ENCODE measurements around the gene SCLT1.
A peak's percentile ranks its signal among the peaks of the same experiment; 100 is the strongest.
"Not testable (repeated sequence)": the region's sequence is repeated elsewhere in the genome, so short reads cannot be mapped to it uniquely, and the experiment has no call there.

The SCLT1 gene

DNA sequence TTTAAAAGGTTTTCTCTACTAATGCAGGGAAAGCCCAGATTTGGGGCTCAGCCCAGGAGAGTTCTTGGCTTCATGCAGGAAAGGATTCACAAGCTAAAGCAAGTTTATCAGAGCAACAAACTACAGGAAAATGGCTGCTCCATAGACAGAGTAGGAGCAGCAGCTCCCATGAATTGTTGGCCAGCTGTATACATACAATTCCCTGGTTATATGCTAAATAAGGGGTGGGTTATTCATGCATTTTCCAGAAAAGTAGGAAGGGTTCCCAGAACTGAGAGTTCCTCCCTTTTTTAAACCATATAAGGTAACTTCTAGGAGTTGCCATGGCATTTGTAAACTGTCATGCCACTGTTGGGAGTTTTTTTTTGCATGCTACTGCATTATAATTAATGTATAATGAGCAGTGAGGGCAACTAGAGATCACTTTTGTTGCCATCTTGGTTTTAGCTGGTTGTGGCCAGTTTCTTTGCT is 5.2 kb upstream of the SCLT1 start:
- Mint-ChIP-seq H3K27me3 (no peaks in the 10 kb centered on the region), H3K4me3 (no peak overlapping the region), H3K36me3 (ENCODE audit: insufficient read depth) (no peaks in the 10 kb centered on the region), H3K9me3 (no peaks in the 10 kb centered on the region), H3K27ac (no peak overlapping the region), H3K4me1 (ENCODE audit: low read depth in 2 of 2) (peaks cover 7 to 24% of the 10 kb centered on the region in 2 donors)
- DNase-seq (no peak), ATAC-seq (replicated peaks) (no peak)

DNA sequence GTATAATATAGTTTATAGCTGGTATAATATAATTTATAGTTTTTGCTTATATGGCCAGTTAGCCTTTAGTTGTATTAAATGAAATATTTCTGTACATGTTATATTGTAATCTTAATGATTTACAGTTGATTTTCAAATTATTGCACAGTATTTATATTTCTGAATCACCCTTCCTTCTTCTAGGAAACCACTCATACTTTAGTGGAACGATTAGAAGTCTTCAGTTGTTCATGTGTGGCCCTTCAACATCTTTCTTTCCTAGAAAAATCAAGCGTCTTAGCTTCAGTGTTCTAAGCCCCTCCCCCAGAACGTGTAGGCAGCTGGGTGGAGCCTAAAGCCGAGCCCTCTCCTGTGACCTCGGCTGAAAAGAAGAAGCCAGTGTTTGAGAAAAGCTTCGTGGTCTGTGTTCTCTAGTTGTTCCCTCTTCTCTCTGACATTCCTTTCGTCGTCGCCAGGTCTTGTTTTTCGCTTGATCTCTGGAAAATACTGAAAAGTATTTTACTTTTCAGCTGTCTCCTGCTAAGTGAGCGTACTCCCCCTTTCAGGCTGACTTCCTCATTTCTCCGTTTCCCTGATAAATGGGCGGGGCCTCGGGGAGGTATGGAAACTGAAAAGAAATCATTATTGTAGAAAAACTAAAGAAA is 2.6 kb upstream of the SCLT1 start, which contains the start of gene C4orf33:
C4orf33 (plus strand) TSS at position 342 of the 644 bp plus-strand sequence. CDS start 6,459 bp downstream, outside the sequence.
- Mint-ChIP-seq H3K27me3 (no peaks in the 10 kb centered on the region), H3K27ac (peak within 1 kb of the TSS in 1 of 2 donors; percentile 96), H3K36me3 (ENCODE audit: insufficient read depth) (no peaks in the 10 kb centered on the region), H3K4me3 (peak within 1 kb of the TSS; percentile 87 to 95), H3K9me3 (no peaks in the 10 kb centered on the region), H3K4me1 (ENCODE audit: low read depth in 2 of 2) (peaks cover 9 to 27% of the 10 kb centered on the region in 2 donors)
- DNase-seq, result peak; percentile 59 to 69 (median 65)
- peak; percentile 26 for ATAC-seq (replicated peaks)

GRCh38 chr4:129094347-129094746 is 1.0 kb upstream of the SCLT1 start:
- ATAC-seq (replicated peaks) (no peak), DNase-seq (no peak)
- H3K27ac Mint-ChIP-seq, result no peak overlapping the region
- no peaks in the 10 kb centered on the region for H3K27me3 Mint-ChIP-seq
- no peak overlapping the region for H3K4me3 Mint-ChIP-seq
- peaks cover 12 to 29% of the 10 kb centered on the region in 2 donors for H3K4me1 Mint-ChIP-seq (ENCODE audit: low read depth in 2 of 2)
- H3K9me3 Mint-ChIP-seq, result no peaks in the 10 kb centered on the region
- no peaks in the 10 kb centered on the region for H3K36me3 Mint-ChIP-seq (ENCODE audit: insufficient read depth)

- DNase-seq (no peak), ATAC-seq (replicated peaks) (no peak)
- Mint-ChIP-seq H3K4me3 (no peak overlapping the region), H3K27me3 (no peaks in the 10 kb centered on the region), H3K27ac (no peak overlapping the region), H3K4me1 (ENCODE audit: low read depth in 2 of 2) (peaks cover 21 to 33% of the 10 kb centered on the region in 2 donors), H3K9me3 (no peaks in the 10 kb centered on the region), H3K36me3 (ENCODE audit: insufficient read depth) (no peaks in the 10 kb centered on the region)
These were observed 628 bp downstream of the SCLT1 start for GRCh38 chr4:129092631-129093190.

DNA sequence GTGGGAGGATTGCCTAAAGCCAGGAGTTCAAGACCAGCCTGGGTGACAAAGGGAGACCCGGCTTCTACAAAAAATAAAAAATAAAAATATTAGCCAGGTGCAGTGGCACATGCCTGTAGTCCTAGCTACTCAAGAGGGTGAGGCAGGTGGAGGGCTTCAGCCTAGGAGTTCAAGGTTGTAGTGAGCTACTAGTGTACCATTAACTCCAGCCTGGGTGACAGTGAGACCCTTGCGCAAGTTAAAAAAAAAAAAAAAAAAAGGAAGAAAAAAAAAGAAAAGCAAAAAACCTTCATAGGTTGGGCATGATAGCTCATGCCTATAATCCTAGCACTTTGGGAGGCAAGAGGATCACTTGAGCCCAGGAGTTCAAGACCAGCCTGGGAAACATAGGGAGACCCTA is 5.8 kb downstream of the SCLT1 start:
- Mint-ChIP-seq H3K27me3 (no peaks in the 10 kb centered on the region), H3K4me3 (no peak overlapping the region), H3K27ac (no peak overlapping the region), H3K9me3 (no peaks in the 10 kb centered on the region), H3K36me3 (ENCODE audit: insufficient read depth) (no peaks in the 10 kb centered on the region), H3K4me1 (ENCODE audit: low read depth in 2 of 2) (peaks cover 26% of the 10 kb centered on the region in 2 donors)
- ATAC-seq (replicated peaks), result no peak
- DNase-seq, result no peak

DNA sequence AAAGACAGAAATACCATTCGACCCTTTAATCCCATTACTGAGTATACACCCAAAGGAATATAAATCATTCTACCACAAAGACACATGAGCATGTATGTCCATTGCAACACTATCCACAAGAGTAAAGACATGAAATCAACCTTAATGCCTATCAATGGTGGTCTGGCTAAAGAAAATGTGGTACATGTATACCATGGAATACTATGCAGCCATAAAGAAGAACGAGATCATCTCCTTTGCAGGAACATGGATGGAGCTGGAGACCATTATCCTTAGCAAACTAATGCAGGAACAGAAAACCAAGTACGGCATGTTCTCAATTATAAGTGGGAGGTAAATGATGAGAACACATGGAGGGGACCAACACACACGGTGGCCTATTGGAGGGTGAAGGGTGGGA is 7.9 kb downstream of the SCLT1 start:
- H3K4me1 Mint-ChIP-seq (ENCODE audit: low read depth in 2 of 2), result peaks cover 26 to 27% of the 10 kb centered on the region in 2 donors
- no peak overlapping the region for H3K4me3 Mint-ChIP-seq
- H3K27ac Mint-ChIP-seq, result no peak overlapping the region
- ATAC-seq (replicated peaks) (no peak), DNase-seq (no peak)
- peaks cover 0 to 8% of the 10 kb centered on the region in 2 donors for H3K9me3 Mint-ChIP-seq
- H3K36me3 Mint-ChIP-seq (ENCODE audit: insufficient read depth), result peaks cover 7% of the 10 kb centered on the region
- no peaks in the 10 kb centered on the region for H3K27me3 Mint-ChIP-seq

DNA sequence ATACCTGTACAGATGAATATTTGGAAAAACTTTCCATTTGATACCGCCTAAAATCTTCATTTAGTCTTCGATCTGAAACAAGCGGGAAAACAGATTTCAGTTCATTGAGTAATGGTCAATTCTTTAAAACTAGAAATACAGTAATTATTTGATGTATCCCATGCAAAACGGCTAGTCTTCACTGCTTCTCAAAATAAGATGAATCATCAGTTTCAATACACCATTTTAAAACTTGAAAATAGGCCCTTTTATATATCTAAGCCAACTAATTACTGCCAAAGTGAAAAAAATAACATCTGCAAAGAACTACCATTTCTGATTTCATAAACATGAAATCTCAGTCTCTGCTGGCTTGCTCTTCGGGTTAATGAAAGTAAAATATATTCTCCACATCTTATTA is 11.0 kb downstream of the SCLT1 start:
- Mint-ChIP-seq H3K4me3 (no peak overlapping the region), H3K9me3 (peaks cover 0 to 14% of the 10 kb centered on the region in 2 donors), H3K4me1 (ENCODE audit: low read depth in 2 of 2) (peaks cover 19 to 20% of the 10 kb centered on the region in 2 donors), H3K36me3 (ENCODE audit: insufficient read depth) (peaks cover 14% of the 10 kb centered on the region), H3K27ac (no peak overlapping the region), H3K27me3 (no peaks in the 10 kb centered on the region)
- ATAC-seq (replicated peaks), result no peak
- no peak for DNase-seq

- Mint-ChIP-seq H3K9me3 (peaks cover 0 to 14% of the 10 kb centered on the region in 2 donors), H3K36me3 (ENCODE audit: insufficient read depth) (peaks cover 15% of the 10 kb centered on the region), H3K4me1 (ENCODE audit: low read depth in 2 of 2) (peaks cover 12 to 15% of the 10 kb centered on the region in 2 donors), H3K4me3 (no peak overlapping the region), H3K27me3 (no peaks in the 10 kb centered on the region), H3K27ac (no peak overlapping the region)
- no peak for DNase-seq
- no peak for ATAC-seq (replicated peaks)
These were observed 13.2 kb downstream of the SCLT1 start for GRCh38 chr4:129080129-129080528.

DNA sequence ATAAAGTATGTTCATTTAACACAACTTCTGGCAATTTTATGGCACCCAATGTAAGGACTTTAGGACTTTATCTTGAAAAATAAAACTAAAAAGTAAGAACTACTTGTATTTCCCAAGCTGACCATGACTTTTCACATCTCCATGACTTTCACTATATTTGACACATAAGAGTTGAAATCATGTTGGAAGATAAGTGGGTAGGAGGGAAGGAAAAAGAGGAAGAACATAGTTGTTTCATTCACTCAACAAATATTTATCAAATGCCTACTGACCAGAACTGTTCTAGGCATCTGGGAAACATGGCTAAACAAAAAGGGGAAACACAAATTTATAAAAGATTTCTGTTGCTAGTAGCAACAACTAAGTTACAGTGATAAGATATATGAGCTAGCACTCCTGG is 16.0 kb downstream of the SCLT1 start:
- ATAC-seq (replicated peaks) (no peak), DNase-seq (no peak)
- Mint-ChIP-seq H3K4me1 (ENCODE audit: low read depth in 2 of 2) (peaks cover 6 to 10% of the 10 kb centered on the region in 2 donors), H3K4me3 (no peak overlapping the region), H3K9me3 (peaks cover 3 to 14% of the 10 kb centered on the region in 2 donors), H3K27me3 (no peaks in the 10 kb centered on the region), H3K36me3 (ENCODE audit: insufficient read depth) (peaks cover 15% of the 10 kb centered on the region), H3K27ac (no peak overlapping the region)

GRCh38 chr4:129069537-129069936 is 23.8 kb downstream of the SCLT1 start:
- H3K4me1 Mint-ChIP-seq (ENCODE audit: low read depth in 2 of 2); H3K27ac Mint-ChIP-seq; H3K36me3 Mint-ChIP-seq (ENCODE audit: insufficient read depth); DNase-seq; H3K4me3 Mint-ChIP-seq; H3K27me3 Mint-ChIP-seq; ATAC-seq (replicated peaks): not testable (repeated sequence)
- H3K9me3 Mint-ChIP-seq, result peaks cover 6 to 27% of the 10 kb centered on the region in 2 donors

- peaks cover 4 to 22% of the 10 kb centered on the region in 2 donors for H3K9me3 Mint-ChIP-seq
These were observed 28.6 kb downstream of the SCLT1 start for GRCh38 chr4:129064717-129065116.

DNA sequence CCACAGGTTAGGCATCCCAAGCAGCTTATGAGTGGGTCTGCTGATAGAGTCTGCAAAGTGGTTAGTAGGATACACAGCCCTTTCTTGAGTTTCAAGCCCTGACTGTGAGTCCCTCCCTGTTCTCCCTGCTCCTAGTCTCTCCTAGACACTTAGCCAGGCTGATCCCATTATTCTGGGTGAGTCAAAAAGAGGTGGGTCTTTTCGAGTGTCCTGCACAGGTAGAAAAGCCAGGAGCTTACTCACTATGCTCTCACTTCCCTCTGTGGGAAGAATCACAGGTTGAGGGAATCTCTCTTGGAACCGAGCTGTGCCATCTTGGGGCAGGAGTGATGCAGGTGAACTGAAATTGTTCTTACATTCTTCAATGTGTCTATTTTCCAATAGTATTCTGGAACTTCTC is 29.7 kb downstream of the SCLT1 start:
- H3K27ac Mint-ChIP-seq, result no peak overlapping the region
- H3K4me3 Mint-ChIP-seq, result no peak overlapping the region
- no peaks in the 10 kb centered on the region for H3K4me1 Mint-ChIP-seq (ENCODE audit: low read depth in 2 of 2)
- no peak for DNase-seq
- peaks cover 3% of the 10 kb centered on the region for H3K36me3 Mint-ChIP-seq (ENCODE audit: insufficient read depth)
- no peaks in the 10 kb centered on the region for H3K27me3 Mint-ChIP-seq
- peaks cover 10 to 24% of the 10 kb centered on the region in 2 donors for H3K9me3 Mint-ChIP-seq
- no peak for ATAC-seq (replicated peaks)

More at GRCh38 chr4:129064717-129065116, 28.6 kb downstream of the SCLT1 start:
- ATAC-seq (replicated peaks) (no peak), DNase-seq (no peak)
- H3K27me3 Mint-ChIP-seq, result no peaks in the 10 kb centered on the region
- no peak overlapping the region for H3K4me3 Mint-ChIP-seq
- H3K27ac Mint-ChIP-seq, result no peak overlapping the region
- peaks cover 3% of the 10 kb centered on the region for H3K36me3 Mint-ChIP-seq (ENCODE audit: insufficient read depth)
- peaks cover 0 to 2% of the 10 kb centered on the region in 2 donors for H3K4me1 Mint-ChIP-seq (ENCODE audit: low read depth in 2 of 2)

DNA sequence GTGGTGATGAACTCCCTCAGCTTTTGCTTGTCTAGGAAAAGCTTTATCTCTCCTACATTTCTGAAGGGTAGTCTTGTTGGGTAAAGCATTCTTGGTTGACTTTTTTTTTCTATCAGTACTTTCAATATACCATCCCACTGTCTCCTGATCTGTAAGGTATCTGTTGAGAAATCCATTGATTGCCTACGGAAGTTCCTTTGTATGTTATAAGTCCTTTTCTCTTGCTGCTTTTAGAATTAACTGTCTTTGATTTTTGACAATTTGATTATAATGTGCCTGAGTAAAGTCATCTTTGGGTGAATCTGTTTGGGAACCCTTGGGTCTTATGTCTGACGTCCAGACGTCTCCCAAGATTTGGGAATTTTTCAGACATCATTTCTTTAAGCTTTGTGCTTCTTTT is 30.8 kb downstream of the SCLT1 start:
- Mint-ChIP-seq H3K9me3 (peaks cover 10 to 32% of the 10 kb centered on the region in 2 donors), H3K4me3 (no peak overlapping the region), H3K27ac (no peak overlapping the region), H3K4me1 (ENCODE audit: low read depth in 2 of 2) (no peaks in the 10 kb centered on the region), H3K36me3 (ENCODE audit: insufficient read depth) (peaks cover 3% of the 10 kb centered on the region), H3K27me3 (no peaks in the 10 kb centered on the region)
- ATAC-seq (replicated peaks) (no peak), DNase-seq (no peak)

GRCh38 chr4:129059028-129059427 is 34.3 kb downstream of the SCLT1 start:
- Mint-ChIP-seq H3K27ac (no peak overlapping the region), H3K9me3 (peaks cover 16 to 44% of the 10 kb centered on the region in 2 donors), H3K27me3 (no peaks in the 10 kb centered on the region), H3K4me1 (ENCODE audit: low read depth in 2 of 2) (no peaks in the 10 kb centered on the region), H3K4me3 (no peak overlapping the region), H3K36me3 (ENCODE audit: insufficient read depth) (peaks cover 3% of the 10 kb centered on the region)
- DNase-seq, result no peak
- no peak for ATAC-seq (replicated peaks)
